Gastrocnemius medialis (tissue), 4 donors: ENCODE measurements around the gene FANCE. TPM values are rescaled to one million over a fixed set of nuclear protein-coding genes. Genes with fewer than 3 reads are reported as not detected.
"Not testable (repeated sequence)": the region's sequence is repeated elsewhere in the genome, so short reads cannot be mapped to it uniquely, and the experiment has no call there.

Source experiments
- ATAC-seq, 2 donors: fragments of 150-250 bp; one replicate each; pipeline ENCODE4 v1.9.1; 2016
- DNase-seq, 2 donors: peaks; one replicate each; pipeline ENCODE4 v3.0.0-alpha.2; 2019
- H3K27ac ChIP-seq, 4 donors: fragments of 200-600 bp; sonication (generic); 1 replicate in 1 of 4; 2 replicates in 3 of 4; pipeline ENCODE4 v1.5.1; 2016 to 2018; ENCODE audit warnings: mild to moderate bottlenecking in 2 of 4, moderate library complexity in 1 of 4
- H3K27me3 ChIP-seq, 3 donors: fragments of 200-600 bp; sonication (generic) in 2 of 3; 1 replicate in 1 of 3; 2 replicates in 2 of 3; pipeline versions ENCODE4 v1.5.1 to v1.6.0; 2016 to 2019; ENCODE audit warnings: mild to moderate bottlenecking in 1 of 3, moderate library complexity in 1 of 3
- H3K36me3 ChIP-seq, 2 donors: fragments of 200-600 bp; sonication (generic) in 1 of 2; one replicate each; pipeline ENCODE4 v1.5.1; 2017 to 2018
- H3K4me1 ChIP-seq, 2 donors: fragments of 200-600 bp; sonication (generic) in 1 of 2; one replicate each; pipeline ENCODE4 v1.5.1; 2016 to 2017; ENCODE audit warnings: mild to moderate bottlenecking in 2 of 2
- H3K4me3 ChIP-seq, 4 donors: fragments of 200-600 bp; sonication (generic) in 3 of 4; 1 replicate in 1 of 4; 2 replicates in 3 of 4; pipeline ENCODE4 v1.5.1; 2016 to 2019; ENCODE audit warnings: mild to moderate bottlenecking in 2 of 4
- H3K9me3 ChIP-seq, 3 donors: fragments of 200-600 bp; sonication (generic) in 2 of 3; 1 replicate in 1 of 3; 2 replicates in 2 of 3; pipeline ENCODE4 v1.5.1; 2016 to 2019
- CTCF ChIP-seq, 5 experiments: fragments of 450-650 bp in 3 of 5; fragments of 200-600 bp in 2 of 5; sonication (generic) in 2 of 5; IDR thresholded peaks in 4 of 5; conservative IDR thresholded peaks in 1 of 5; 1 replicate in 4 of 5; 2 replicates in 1 of 5; pipeline ENCODE4 v1.5.1; 2016 to 2019; ENCODE audit warnings: antibody characterized with exemption in 5 of 5, mild to moderate bottlenecking in 3 of 5, moderate library complexity in 3 of 5
- POLR2A ChIP-seq, 2 donors: fragments of 450-650 bp; IDR thresholded peaks; one replicate each; pipeline ENCODE4 v1.6.1; 2017; ENCODE audit warnings: antibody characterized with exemption in 2 of 2, mild to moderate bottlenecking in 2 of 2, moderate library complexity in 2 of 2
- in situ Hi-C, 4 donors: fragments of 200-750 bp; cut with MboI; loops; one replicate each; pipeline versions ENCODE4 v1.15.0 to v1.8.0; 2017; ENCODE audit warnings: low sequenced_read_pairs in 4 of 4
- intact Hi-C: fragments of 100-400 bp; cut with DNase I; formaldehyde crosslinking; loops from one replicate; pipeline ENCODE4 v1.15.1; 2023; ENCODE audit warnings: low total_unique reads
- microRNA-seq, 2 donors: library from miRNA; unstranded; fragments of <30 nt; microRNA quantifications; one replicate each; pipeline ENCODE4, GENCODE V29; 2016; ENCODE audit warnings: borderline replicate concordance in 2 of 2
- total RNA-seq, 4 donors: library from RNA; depleted of rRNA; stranded (reverse); fragments of >200 nt; gene quantifications; one replicate each; pipeline versions ENCODE4 v1.1.0 to v1.2.3, GENCODE V29; 2016

The FANCE gene
- total RNA-seq, 4 donors from 2014 or later: 2.5 to 10.5 (median 5.9) TPM

DNA sequence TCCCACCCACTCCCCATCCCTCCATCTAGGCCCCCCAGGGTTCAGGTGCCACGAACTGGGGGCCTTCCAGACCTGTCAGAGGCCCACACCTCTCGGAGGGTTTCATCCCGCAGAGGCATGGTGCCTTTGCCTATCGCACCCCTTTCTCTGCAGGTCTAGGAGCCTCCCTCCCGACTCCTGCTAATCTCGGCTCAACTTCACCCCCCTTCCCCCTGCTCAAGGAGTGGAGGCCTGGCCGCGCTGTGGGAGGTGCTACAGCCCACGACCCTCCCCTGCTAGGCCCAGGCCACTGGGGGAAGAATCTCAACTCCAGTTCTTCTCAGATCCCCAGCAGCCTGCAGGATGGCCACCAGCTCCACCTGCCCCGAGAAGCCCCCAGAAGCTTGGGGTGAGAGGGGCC is 60.6 kb downstream of the FANCE start, which contains the start of gene TULP1:
Gene TULP1 (minus strand): TSS at position 157 of the 400 bp plus-strand sequence. CDS start 38 bp downstream, at position 119.
- H3K4me3 ChIP-seq: peak within 1 kb of the TSS in 1 of 4 donors; percentile 7
- DNase-seq: no peak
- TF ChIP-seq CTCF (IDR thresholded peaks at IDR 0.05 in 4 of 5, conservative IDR thresholded peaks at IDR 0.05 in 1 of 5) (no peak), POLR2A (IDR thresholded peaks at IDR 0.05) (no peak)

DNA sequence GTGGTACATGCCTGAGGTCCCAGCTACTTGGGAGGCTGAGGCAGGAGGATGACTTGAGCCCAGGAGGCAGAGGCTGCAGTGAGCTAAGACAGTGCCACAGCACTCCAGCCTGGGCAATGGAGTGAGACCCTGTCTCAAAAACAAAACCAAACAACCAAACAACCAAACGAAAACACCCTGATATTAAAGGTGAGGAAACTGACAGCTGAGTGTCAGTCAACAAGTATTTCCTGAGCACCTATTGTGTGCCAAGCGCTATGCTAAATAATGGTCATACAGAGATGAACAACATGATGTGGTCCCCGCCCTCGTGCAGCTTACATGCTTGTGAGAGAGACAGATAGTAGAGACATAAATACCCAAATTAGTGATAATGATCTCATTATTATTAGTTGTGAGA is 62.4 kb downstream of the FANCE start:
- no peak overlapping the region for H3K4me3 ChIP-seq
- no peak for TF ChIP-seq CTCF (IDR thresholded peaks at IDR 0.05 in 4 of 5, conservative IDR thresholded peaks at IDR 0.05 in 1 of 5)
- no peak for TF ChIP-seq POLR2A (IDR thresholded peaks at IDR 0.05)
- H3K27me3 ChIP-seq: peaks cover 6 to 11% (median 10%) of the 10 kb centered on the region in 3 donors
- peaks cover 0 to 7% of the 10 kb centered on the region in 2 donors for H3K4me1 ChIP-seq
- ATAC-seq: no peak
- H3K36me3 ChIP-seq: no peaks in the 10 kb centered on the region
- in situ Hi-C loops (no loop called here), intact Hi-C loops (no loop called here)
- no peak overlapping the region for H3K27ac ChIP-seq
- DNase-seq: no peak
- H3K9me3 ChIP-seq: no peaks in the 10 kb centered on the region

More for the DNA sequence above, 60.6 kb downstream of the FANCE start, which contains the start of gene TULP1:
- ATAC-seq: no peak
- in situ Hi-C loops (no loop called here), intact Hi-C loops (no loop called here)
- Histone ChIP-seq H3K9me3 (no peaks in the 10 kb centered on the region), H3K4me1 (peaks cover 0 to 7% of the 10 kb centered on the region in 2 donors), H3K27ac (no peak within 1 kb of the TSS), H3K36me3 (no peaks in the 10 kb centered on the region), H3K27me3 (peaks cover 6 to 11% (median 10%) of the 10 kb centered on the region in 3 donors)

GRCh38 chr6:35515939-35516338 is 63.8 kb downstream of the FANCE start:
- H3K36me3 ChIP-seq, H3K27ac ChIP-seq, H3K4me3 ChIP-seq, H3K9me3 ChIP-seq, ATAC-seq, H3K4me1 ChIP-seq, in situ Hi-C loops, DNase-seq: not testable (repeated sequence)
- intact Hi-C loops: loop anchor here (1.0 kb wide), 1 partner anchor 13 kb away; no protein-coding TSS in a partner anchor
- peaks cover 6 to 11% (median 10%) of the 10 kb centered on the region in 3 donors for H3K27me3 ChIP-seq

Small RNAs within 50 kb of the gene (microRNA-seq; reads per million reads assigned to microRNA genes)
- 0 reads per million in 2 donors for gene MIR7111

Other genes starting within 250 kb of the FANCE start
- under 1 TPM in 2 of 4 donors, not detected in 2; 0.05 to 0.07 TPM for gene SCUBE3, start 238.4 kb upstream of the FANCE start, total RNA-seq
- 10 to 100 TPM; 26.1 to 35.2 (median 27.5) TPM for gene ZNF76, start 192.6 kb upstream of the FANCE start, total RNA-seq
- gene DEF6, start 154.5 kb upstream of the FANCE start, total RNA-seq: 1 to 10 TPM in 1 of 4 donors, under 1 TPM in 3; 0.15 to 2.9 (median 0.68) TPM
- gene PPARD, start 109.8 kb upstream of the FANCE start, total RNA-seq: 10 to 100 TPM in 3 of 4 donors, 1 to 10 TPM in 1; 6.3 to 16.7 (median 12.0) TPM
- gene RPL10A, start 16.1 kb downstream of the FANCE start, total RNA-seq: 1,000 to 10,000 TPM in 1 of 4 donors, 100 to 1,000 TPM in 3; 772 to 1,014 (median 808) TPM
- gene TEAD3, start 44.7 kb downstream of the FANCE start, total RNA-seq: 10 to 100 TPM; 11.5 to 14.8 (median 13.5) TPM
- not detected for gene TULP1, start 60.6 kb downstream of the FANCE start, total RNA-seq
- gene FKBP5, start 236.6 kb downstream of the FANCE start, total RNA-seq: 1,000 to 10,000 TPM in 2 of 4 donors, 100 to 1,000 TPM in 2; 665 to 1,753 (median 1,205) TPM